ENCODE results near the gene UBE3D. TPM values are rescaled to one million over a fixed set of nuclear protein-coding genes. Genes with fewer than 3 reads are reported as not detected.
"Not testable (repeated sequence)": the region's sequence is repeated elsewhere in the genome, so short reads cannot be mapped to it uniquely, and the experiment has no call there.

Gene UBE3D
- total and polyA plus RNA-seq, 9 donors = 5.9 to 13.5 (median 8.2) TPM

DNA sequence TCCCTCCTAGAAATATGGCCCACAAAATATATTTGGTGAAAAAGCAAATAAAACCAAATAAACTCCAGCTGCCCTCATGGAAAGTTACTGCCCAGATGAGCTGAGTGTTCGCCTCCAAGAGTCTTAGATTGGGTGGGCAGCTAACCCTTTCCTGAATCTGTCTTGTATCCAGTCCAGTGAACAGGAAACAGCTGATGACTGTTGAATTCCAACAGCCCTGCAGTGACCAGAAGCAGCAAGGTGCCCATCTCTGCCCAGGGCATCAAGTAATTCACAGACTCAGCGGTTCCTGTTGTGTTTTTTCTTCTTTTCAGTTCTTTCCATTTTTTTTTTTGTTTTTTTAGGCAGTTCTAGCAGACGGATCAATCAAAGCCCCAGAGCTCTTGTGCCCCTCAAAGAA lies 199.2 kb downstream of the UBE3D start:
- no peaks in the 10 kb centered on the region for H3K4me1 ChIP-seq (ENCODE audit: control insufficient read depth, insufficient read depth, low read length)
- no peaks in the 10 kb centered on the region for H3K36me3 ChIP-seq (ENCODE audit: control insufficient read depth, insufficient read depth, low read length)
- H3K27ac ChIP-seq (ENCODE audit: low read length) = no peak overlapping the region
- H3K27me3 ChIP-seq (ENCODE audit: control insufficient read depth, insufficient read depth, low read length) = no peaks in the 10 kb centered on the region
- no peaks in the 10 kb centered on the region for H3K9me3 ChIP-seq (replicated peaks; ENCODE audit: control insufficient read depth, low read depth, low read length)
- H3K4me3 ChIP-seq (ENCODE audit: low read length) = no peak overlapping the region
- no peak for DNase-seq
- 68% methylated on average over 2 of the region's 3 CpGs for WGBS (ENCODE audit: insufficient coverage)

DNA sequence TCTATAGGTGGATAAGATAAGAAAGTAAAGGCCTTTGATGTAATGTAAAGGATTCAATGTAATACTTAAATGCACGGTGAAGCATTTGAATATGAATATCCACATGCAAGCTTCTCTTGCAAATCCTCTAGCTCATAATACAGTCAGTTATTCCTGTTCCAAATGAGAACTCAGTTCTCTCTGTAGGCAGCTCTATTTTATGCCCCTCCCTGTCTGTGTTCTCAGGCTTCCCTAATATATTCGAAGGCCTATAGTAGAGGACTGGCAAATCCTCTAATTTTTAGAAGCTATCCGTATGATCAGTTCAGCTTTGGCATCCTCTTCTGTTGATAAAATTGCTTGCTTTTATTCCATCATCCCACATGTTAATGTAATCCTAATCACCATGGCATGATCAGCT lies 200.2 kb downstream of the UBE3D start:
- no peak overlapping the region for H3K27ac ChIP-seq (ENCODE audit: low read length)
- no peaks in the 10 kb centered on the region for H3K27me3 ChIP-seq (ENCODE audit: control insufficient read depth, insufficient read depth, low read length)
- WGBS (ENCODE audit: insufficient coverage) = no CpG with 5 or more reads among the region's 3 CpGs
- H3K9me3 ChIP-seq (replicated peaks; ENCODE audit: control insufficient read depth, low read depth, low read length) = no peaks in the 10 kb centered on the region
- no peak overlapping the region for H3K4me3 ChIP-seq (ENCODE audit: low read length)
- H3K4me1 ChIP-seq (ENCODE audit: control insufficient read depth, insufficient read depth, low read length) = no peaks in the 10 kb centered on the region
- DNase-seq = no peak
- no peaks in the 10 kb centered on the region for H3K36me3 ChIP-seq (ENCODE audit: control insufficient read depth, insufficient read depth, low read length)

DNA sequence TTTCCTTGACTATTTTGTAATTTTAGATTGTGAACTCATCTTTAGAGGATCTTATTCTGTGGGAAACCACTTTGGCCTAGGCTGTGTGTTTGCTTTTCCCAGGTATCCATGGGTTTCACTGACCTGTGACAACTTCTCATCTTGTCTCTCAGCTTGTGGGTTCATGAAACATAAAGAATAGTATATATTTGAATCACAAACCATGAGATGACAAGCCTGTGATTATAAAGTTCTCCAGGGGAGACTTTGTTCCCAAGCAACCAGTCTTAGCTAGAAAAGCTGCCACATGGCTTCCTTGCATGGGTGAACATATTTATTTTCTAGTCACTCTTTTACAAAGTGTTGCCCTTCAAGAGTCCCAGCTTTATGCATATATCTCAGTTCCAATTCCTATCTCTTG lies 201.9 kb downstream of the UBE3D start:
- no peak for DNase-seq
- H3K27me3 ChIP-seq (ENCODE audit: control insufficient read depth, insufficient read depth, low read length) = no peaks in the 10 kb centered on the region

DNA sequence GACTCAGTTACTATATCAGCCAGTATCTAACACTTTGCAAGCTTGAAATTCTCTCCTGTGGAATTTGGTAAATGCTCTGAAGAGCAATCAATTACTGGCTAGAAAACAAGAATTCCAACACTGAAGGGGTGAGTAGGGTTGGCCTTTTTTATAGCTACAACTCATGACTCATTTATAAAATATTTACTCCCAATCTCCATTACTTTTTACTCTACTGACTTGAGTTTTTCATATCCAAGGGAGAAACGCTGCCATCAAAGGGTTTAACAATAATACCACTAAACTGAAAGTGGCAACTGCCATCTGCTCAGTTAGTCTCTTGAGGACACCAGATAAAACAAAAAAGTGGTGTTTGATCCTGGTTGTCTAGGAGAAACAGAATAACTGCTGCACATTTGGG lies 203.1 kb downstream of the UBE3D start:
- no CpG with 5 or more reads among the region's 1 CpG for WGBS (ENCODE audit: insufficient coverage)
- H3K27ac ChIP-seq (ENCODE audit: low read length) = no peak overlapping the region
- no peaks in the 10 kb centered on the region for H3K36me3 ChIP-seq (ENCODE audit: control insufficient read depth, insufficient read depth, low read length)
- peak; percentile 2 for DNase-seq
- no peaks in the 10 kb centered on the region for H3K9me3 ChIP-seq (replicated peaks; ENCODE audit: control insufficient read depth, low read depth, low read length)
- H3K4me1 ChIP-seq (ENCODE audit: control insufficient read depth, insufficient read depth, low read length) = no peaks in the 10 kb centered on the region
- H3K4me3 ChIP-seq (ENCODE audit: low read length) = no peak overlapping the region
- no peaks in the 10 kb centered on the region for H3K27me3 ChIP-seq (ENCODE audit: control insufficient read depth, insufficient read depth, low read length)

More for the DNA sequence above, 201.9 kb downstream of the UBE3D start:
- Histone ChIP-seq H3K36me3 (ENCODE audit: control insufficient read depth, insufficient read depth, low read length) (no peaks in the 10 kb centered on the region), H3K27ac (ENCODE audit: low read length) (no peak overlapping the region), H3K4me1 (ENCODE audit: control insufficient read depth, insufficient read depth, low read length) (no peaks in the 10 kb centered on the region), H3K9me3 (replicated peaks; ENCODE audit: control insufficient read depth, low read depth, low read length) (no peaks in the 10 kb centered on the region), H3K4me3 (ENCODE audit: low read length) (no peak overlapping the region)

GRCh38 chr6:82861121-82861520 lies 204.5 kb downstream of the UBE3D start:
- H3K36me3 ChIP-seq (ENCODE audit: control insufficient read depth, insufficient read depth, low read length) = no peaks in the 10 kb centered on the region
- no peak overlapping the region for H3K27ac ChIP-seq (ENCODE audit: low read length)
- H3K4me3 ChIP-seq (ENCODE audit: low read length) = no peak overlapping the region
- DNase-seq = no peak
- H3K4me1 ChIP-seq (ENCODE audit: control insufficient read depth, insufficient read depth, low read length) = no peaks in the 10 kb centered on the region
- 50% methylated on average over 1 of the region's 1 CpG for WGBS (ENCODE audit: insufficient coverage)
- no peaks in the 10 kb centered on the region for H3K27me3 ChIP-seq (ENCODE audit: control insufficient read depth, insufficient read depth, low read length)
- no peaks in the 10 kb centered on the region for H3K9me3 ChIP-seq (replicated peaks; ENCODE audit: control insufficient read depth, low read depth, low read length)

- WGBS (ENCODE audit: insufficient coverage) = no CpG with 5 or more reads among the region's 5 CpGs
- not testable (repeated sequence) for H3K36me3 ChIP-seq (ENCODE audit: control insufficient read depth, insufficient read depth, low read length); H3K4me1 ChIP-seq (ENCODE audit: control insufficient read depth, insufficient read depth, low read length); H3K27me3 ChIP-seq (ENCODE audit: control insufficient read depth, insufficient read depth, low read length); H3K9me3 ChIP-seq (replicated peaks; ENCODE audit: control insufficient read depth, low read depth, low read length); DNase-seq; H3K4me3 ChIP-seq (ENCODE audit: low read length); H3K27ac ChIP-seq (ENCODE audit: low read length)
These were observed 209.6 kb downstream of the UBE3D start for GRCh38 chr6:82856077-82856476.

- not testable (repeated sequence) for H3K4me1 ChIP-seq (ENCODE audit: control insufficient read depth, insufficient read depth, low read length); H3K9me3 ChIP-seq (replicated peaks; ENCODE audit: control insufficient read depth, low read depth, low read length); H3K27me3 ChIP-seq (ENCODE audit: control insufficient read depth, insufficient read depth, low read length); H3K4me3 ChIP-seq (ENCODE audit: low read length); DNase-seq; H3K27ac ChIP-seq (ENCODE audit: low read length); H3K36me3 ChIP-seq (ENCODE audit: control insufficient read depth, insufficient read depth, low read length)
- no CpG with 5 or more reads among the region's 3 CpGs for WGBS (ENCODE audit: insufficient coverage)
These were observed 212.7 kb downstream of the UBE3D start for GRCh38 chr6:82852904-82853303.

GRCh38 chr6:82843291-82843885 lies 222.3 kb downstream of the UBE3D start:
- Histone ChIP-seq H3K4me1 (ENCODE audit: control insufficient read depth, insufficient read depth, low read length) (no peaks in the 10 kb centered on the region), H3K4me3 (ENCODE audit: low read length) (no peak overlapping the region), H3K36me3 (ENCODE audit: control insufficient read depth, insufficient read depth, low read length) (no peaks in the 10 kb centered on the region), H3K27me3 (ENCODE audit: control insufficient read depth, insufficient read depth, low read length) (no peaks in the 10 kb centered on the region), H3K9me3 (replicated peaks; ENCODE audit: control insufficient read depth, low read depth, low read length) (no peaks in the 10 kb centered on the region), H3K27ac (ENCODE audit: low read length) (no peak overlapping the region)
- no peak for DNase-seq

- Histone ChIP-seq H3K36me3 (ENCODE audit: control insufficient read depth, insufficient read depth, low read length) (no peaks in the 10 kb centered on the region), H3K27me3 (ENCODE audit: control insufficient read depth, insufficient read depth, low read length) (no peaks in the 10 kb centered on the region), H3K4me1 (ENCODE audit: control insufficient read depth, insufficient read depth, low read length) (no peaks in the 10 kb centered on the region), H3K9me3 (replicated peaks; ENCODE audit: control insufficient read depth, low read depth, low read length) (no peaks in the 10 kb centered on the region), H3K4me3 (ENCODE audit: low read length) (no peak overlapping the region), H3K27ac (ENCODE audit: low read length) (no peak overlapping the region)
- WGBS (ENCODE audit: insufficient coverage) = 80% methylated on average over 1 of the region's 6 CpGs
- DNase-seq = no peak
These were observed 222.9 kb downstream of the UBE3D start for GRCh38 chr6:82842721-82843120.

Data from muscle of leg (tissue), 11 donors.